NCI-H1694 treated with DMSO at 0.1 percent for 48 hours (cell line): ENCODE results near the gene RCSD1.
A peak's percentile ranks its signal among the peaks of the same experiment; 100 is the strongest.
"Not testable (repeated sequence)": the region's sequence is repeated elsewhere in the genome, so short reads cannot be mapped to it uniquely, and the experiment has no call there.

ENCODE experiments used
- DNase-seq: peaks from one replicate; lab custom pipeline; 2025; lab: John Stamatoyannopoulos, UW

RCSD1 gene, protein sequence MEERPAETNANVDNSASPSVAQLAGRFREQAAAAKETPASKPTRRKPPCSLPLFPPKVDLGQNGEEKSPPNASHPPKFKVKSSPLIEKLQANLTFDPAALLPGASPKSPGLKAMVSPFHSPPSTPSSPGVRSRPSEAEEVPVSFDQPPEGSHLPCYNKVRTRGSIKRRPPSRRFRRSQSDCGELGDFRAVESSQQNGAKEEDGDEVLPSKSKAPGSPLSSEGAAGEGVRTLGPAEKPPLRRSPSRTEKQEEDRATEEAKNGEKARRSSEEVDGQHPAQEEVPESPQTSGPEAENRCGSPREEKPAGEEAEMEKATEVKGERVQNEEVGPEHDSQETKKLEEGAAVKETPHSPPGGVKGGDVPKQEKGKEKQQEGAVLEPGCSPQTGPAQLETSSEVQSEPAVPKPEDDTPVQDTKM

DNA sequence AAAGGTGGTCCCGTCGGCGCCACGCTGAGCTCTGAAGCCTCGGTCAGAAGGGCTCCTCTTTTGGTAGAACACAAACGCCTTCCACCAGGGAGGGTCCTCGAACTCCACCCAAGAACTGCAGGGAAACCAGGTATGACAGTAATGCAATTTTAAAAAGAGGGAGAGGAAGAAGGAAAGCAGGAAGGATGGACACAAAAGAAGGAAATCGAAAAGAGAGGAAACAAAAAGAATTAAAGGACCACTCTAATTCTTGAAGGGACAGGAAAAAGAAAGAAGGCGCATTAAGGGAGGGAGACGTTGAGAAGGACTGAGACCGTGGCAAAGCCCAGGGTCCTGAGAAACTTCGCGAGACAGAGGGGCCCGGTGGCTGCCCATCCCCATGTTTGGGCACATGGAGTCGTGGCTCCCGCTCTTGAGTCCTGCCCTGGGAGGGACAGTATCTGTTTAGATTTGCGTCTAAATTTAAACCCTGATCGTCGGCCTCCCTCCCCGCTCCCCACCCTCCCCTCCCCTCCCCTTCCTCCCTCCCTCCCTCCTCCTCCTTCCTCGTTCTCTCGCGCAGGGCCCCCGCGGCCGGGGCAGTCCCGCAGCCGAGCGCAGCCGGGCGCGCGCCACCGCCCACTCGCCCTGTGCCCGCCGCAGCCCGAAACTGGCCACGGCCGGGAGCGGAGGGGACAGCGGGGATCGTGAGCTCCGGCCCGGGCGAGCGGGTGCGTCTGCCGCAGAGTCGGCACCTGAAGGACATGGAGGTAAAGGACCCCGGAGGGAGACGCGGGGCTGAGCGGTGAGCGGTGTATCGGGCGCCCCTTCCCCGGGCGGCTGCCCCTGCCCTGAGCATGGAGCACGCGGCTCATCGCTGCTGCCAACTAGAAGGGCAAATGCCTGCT lies at the start of gene RCSD1:
Gene RCSD1 (plus strand): TSS at position 552 of the 887 bp plus-strand sequence. CDS start 192 bp downstream, at position 744.
- no peak for DNase-seq

DNA sequence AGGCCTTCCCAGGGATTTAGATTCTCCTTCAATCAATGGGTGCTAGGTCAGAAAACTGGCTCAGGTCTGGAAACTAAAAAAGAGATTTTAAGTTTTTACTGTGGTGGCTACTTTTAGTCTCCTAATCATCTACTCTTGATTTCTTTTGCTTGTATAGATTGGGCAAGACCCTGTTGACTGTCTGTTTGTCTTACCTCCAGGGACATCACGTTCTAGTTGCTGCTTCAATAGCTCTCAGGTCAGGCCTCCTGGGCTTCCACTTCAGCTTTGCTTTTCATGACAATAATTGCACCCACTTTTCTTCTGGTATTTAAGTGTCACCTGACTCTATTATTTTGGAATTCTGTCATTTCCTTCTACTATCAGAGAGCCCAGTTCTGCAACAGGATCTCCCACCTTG lies 48.0 kb upstream of the RCSD1 start:
- DNase-seq, result no peak

DNA sequence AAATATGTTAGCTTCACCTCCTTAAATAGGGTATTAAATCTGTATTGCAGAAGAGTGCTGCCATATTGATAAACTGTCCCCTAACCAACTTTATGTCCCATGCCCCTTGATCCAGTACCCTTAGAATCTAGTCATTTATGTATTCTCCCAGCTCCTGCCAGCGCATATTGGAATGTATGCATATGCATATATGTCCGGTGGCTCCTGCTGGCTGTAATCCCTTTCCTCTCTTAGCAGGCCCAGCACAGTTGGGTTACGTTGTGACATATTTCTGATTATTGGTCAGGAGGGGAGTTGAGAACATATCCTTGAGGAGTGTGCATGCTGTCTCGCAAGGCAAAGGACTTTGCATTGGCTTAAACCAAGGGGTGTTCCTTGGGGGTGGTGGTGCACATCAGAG lies 47.3 kb upstream of the RCSD1 start:
- no peak for DNase-seq

DNA sequence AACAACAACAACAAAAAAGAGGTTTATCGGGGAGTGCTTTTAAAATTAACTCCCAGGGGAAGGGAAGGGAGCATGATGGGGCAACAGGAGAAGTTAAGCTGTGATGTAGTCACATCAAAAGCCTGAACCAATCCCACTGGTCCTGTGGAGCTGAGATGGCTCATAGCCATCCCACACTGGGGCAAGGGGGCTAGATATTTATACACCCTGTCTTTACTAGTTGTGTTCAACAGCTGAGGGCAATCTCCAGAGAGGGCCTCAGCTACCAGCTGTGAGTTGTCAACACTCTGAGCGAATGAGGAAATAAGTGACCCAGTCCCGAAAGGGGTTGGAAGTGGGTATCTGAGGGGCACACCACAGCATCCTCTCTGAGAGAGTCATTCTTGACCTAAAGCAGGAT lies 45.5 kb upstream of the RCSD1 start:
- DNase-seq, result no peak

DNA sequence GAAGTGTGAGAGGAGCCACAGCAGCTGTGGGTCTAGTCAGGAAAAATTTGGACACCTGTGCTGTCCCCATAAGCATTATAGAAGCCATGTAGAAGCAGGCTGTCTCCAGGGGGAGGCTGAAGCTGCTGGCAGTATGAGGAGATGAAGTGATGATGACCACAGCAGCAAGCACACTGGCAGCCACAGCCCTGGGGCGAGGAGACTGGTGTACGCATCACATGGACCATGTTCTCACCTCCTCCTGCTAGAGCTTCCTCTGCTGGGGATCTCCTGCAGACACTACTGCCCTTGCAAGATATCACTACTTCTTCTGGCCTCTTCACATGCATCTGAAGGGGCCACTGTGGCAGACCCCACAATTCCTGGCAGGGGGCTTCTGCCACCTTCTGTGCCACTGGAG lies 42.7 kb upstream of the RCSD1 start:
- no peak for DNase-seq

DNA sequence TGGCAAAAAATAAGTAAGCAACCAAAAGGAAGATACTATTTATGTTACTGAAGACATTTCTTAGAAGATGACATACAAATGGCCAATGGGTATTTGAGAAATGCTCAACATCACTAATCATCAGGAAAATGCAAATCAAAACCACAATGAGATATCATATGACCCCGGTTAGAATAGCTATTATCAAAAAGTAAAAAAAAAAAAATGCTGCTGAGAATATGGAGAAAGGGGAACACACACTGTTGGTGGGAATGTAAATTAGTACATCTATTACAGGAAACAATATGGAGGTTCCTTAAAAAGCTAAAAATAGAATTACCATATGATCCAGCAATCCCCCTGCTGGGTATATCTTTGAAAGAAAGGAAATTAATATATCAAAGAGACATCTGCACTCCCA lies 42.2 kb upstream of the RCSD1 start:
- DNase-seq, result no peak

DNA sequence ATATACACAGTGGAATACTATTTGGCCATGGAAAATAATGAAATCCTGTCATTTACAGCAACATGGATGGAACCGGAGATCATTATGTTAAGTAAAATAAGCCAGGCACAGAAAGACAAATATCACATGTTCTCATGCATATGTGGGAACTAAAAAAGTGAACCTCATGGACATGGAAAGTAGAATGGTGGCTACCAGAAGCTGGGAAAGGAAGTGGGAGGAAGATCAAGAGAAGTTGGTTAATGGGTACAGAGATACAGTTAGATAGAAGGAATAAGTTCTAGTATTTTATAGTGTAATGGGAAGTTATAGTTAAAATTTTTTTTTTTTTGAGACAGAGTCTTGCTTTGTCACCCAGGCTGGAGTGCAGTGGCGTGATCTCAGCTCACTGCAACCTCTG lies 41.7 kb upstream of the RCSD1 start:
- DNase-seq, result no peak

DNA sequence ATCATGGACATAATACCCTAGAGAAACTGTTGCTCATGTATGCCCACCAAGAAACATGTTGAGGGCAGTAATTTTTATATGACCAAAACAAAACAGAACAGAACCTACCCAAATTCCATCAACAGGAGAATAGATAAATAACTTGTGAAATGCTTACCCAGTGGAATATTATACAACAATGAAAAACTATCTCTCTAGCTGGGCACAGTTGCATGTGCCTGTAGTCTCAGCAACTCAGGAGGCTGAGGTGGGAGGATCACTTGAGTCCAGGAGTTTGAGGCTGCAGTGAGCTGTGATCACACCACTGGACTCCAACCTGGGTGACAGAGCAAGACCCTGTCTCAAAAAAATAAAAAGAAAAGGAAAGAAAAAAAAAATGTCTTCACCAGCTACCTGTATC lies 37.6 kb upstream of the RCSD1 start:
- no peak for DNase-seq

DNA sequence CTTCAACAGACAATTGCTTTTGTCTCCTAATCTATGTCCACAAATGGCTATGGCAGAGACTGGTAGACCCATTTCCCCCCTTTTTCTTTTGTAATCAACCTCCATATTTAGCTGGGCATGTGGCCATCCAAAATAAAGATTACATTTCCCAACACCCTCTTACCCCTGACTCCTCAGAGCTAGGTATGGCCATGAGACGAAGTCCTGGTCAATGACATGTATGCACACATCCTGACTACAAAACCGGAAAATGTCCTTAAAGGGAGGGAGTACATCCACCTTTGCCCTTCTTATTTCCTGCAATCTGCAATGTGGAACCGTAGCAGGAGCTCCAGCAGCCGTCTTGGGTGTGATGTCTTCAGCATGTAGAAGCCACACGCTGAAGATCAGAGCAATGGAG lies 36.2 kb upstream of the RCSD1 start:
- no peak for DNase-seq

DNA sequence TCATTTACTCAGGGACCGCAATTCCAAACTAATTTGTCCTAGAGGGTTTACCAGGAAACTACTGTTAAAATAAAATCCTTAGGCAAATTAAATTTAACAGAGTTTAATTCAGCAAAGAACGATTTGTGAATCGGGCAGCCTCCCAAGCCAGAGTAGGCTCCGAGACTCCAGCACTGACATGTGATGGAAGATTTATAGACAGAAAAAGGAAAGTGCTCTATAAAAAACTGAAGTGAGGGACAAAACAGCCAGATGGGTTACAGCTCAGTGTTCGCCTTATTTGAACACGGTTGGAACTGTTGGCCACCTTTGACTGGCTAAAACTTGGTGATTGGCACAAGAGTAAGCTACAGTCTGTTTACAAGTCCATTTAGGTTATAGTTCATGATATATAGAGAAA lies 35.2 kb upstream of the RCSD1 start:
- peak; percentile 57 for DNase-seq

DNA sequence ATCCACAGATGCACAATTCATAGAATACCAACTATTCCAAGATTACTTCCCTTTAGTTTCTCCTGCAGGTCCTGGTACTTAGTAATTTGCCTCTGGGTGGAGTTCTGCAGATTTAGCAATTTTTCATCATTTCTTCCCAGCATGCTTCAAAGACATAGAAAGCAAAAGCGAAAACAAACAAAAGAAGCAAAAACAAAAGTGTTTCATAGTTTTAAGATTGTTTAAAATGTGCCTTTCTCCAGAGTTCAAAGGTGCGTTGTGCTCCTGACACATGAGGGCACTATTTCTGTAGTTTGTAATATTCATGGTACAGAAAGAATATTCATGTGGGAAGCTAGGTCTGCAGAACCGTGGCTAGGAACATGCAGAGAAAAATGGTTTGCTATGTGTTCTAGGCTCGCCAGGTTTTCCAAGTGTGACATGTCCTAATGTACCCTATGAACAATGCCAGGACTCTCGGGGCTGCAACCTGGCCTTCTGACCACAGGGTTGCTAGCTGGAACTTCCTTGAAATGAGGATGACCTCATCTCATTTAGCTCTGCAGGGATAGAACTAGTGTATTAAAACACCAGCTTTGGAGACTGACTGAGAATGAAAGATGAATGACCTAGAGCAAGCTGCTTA lies 30.0 kb upstream of the RCSD1 start:
- DNase-seq, result peak; percentile 47

DNA sequence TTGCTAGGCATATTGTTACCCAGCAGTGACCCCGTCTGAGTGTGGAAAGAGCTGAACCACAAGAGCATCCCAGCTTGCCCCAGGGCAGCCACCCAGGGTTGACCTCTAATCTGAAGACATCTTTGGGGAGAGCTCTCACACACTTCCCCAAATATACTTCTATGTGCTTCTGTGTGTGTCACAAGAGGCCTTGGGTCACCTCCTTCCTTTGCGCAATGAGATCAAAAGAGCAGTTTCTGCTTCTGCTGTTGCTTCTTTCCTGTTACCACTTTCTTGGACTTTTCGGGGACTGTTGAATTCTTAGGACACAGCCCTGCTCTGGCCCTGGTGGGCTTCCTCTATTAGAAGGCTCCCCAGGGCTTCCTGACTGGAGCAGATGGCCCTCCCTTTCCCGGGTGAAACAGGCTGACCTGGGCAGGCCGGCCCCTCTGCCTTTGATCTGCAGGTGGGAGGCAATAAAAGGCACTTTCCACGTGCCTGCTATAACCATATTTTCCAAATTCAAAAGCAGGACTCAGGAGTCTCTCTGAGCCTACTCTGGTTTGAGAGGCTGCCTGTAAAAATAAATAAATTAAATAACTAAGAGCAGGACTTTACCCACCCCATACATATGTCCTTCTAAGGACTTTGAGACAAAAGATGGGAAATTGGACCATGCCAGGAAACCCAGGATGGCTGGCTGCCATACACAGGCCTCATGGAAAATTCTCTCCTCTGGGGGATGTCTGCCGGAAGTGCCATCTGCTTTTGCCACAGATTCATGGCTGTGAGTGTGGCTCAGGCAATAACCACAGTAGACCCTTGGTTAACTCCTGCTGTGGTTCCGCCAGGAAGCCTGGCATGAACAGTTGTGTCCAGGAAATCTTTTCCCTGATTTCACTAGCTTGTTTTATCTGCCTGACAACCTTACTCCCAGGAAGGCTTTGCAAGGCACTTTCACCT lies 28.3 kb upstream of the RCSD1 start:
- DNase-seq, result peak; percentile 75

DNA sequence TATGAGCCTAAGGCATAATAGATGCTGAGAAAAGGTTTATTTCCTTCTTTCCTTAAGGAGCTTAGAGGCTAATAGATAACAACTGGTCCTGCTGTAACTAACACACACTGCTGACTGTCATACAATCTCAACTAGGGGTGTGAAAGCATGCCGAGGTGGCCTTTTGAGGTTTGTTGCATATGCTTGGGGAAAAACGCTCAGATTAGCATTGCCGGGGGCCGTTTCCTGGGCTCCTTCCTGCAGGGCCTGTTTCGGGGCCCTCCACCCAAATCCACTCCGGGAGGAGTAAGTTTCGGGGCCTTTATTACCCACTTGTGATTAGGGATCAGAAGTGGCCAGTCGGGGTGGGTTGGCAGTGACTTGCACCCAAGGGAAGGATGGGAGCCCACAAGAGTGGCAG lies 27.2 kb upstream of the RCSD1 start:
- DNase-seq, result no peak

DNA sequence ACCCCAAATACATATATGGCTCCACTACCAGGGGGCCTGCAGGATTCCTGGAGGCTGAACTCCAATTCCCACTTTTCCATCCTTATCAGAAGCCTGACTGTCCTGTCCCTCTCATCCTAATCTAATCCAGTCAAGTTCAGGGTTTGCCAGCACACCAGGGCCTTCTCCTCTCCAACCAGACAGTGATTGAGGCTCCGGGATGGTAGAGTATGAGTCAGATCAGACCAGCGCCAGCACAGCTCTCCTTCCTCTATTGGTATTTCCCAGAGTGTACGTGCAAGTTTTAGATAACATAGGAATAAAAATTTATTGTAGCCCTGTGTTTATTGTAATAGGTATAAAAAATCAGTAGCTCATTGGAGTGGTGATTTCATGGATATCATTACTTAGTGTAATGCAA lies 24.5 kb upstream of the RCSD1 start:
- no peak for DNase-seq

DNA sequence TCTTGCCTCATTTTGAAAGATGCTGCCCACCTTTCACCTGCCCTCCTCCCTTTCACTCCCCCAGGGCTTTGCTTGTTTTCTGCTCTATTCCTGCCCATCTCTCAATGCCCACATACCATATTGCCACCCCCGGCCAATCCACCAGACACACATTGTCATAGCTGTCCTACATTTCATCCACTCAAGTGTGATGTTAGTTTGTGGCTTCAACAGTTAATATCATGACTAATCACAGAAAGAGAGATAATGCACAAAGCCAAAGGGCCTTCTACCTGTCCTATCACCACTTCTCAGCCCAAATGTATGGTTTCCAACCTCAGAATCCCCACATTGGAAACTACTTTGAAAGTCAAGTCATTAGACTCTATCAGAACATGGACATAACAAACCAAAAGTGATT lies 18.0 kb upstream of the RCSD1 start:
- no peak for DNase-seq

DNA sequence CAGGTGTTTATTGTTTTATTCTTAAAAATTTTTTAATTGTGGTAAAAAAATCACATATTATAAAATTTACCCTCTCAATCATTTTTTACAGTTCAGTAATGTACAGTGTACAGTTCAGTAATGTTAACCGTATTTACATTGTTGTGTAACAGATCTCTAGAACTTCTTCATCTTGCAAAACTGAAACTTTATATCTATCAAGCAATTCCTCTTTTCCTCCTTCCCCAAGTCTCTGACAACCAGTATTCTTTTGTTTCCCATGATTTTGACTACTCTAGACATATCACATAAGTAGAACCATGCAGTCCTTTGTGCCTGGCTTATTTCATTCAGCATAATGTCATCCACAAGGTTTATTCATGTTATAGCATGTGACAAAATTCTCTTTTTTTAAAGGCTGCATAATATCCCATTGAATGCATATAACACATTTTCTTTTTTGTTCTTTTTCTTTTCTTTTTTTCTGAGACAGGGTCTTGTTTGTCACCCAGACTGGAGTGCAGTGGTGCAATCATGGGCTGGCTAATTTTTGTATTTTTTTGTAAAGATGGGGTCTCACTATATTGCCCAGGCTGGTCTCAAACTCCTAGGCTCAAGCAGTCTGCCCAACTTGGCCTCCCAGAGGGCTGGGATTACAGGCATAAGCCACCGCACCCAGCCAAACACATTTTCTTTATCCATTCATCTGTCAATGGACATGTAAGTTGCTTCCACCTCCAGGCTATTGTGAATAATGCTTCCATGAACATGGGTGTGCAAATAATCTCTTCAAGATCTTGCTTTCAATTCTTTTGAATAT lies 17.2 kb upstream of the RCSD1 start:
- DNase-seq, result no peak

DNA sequence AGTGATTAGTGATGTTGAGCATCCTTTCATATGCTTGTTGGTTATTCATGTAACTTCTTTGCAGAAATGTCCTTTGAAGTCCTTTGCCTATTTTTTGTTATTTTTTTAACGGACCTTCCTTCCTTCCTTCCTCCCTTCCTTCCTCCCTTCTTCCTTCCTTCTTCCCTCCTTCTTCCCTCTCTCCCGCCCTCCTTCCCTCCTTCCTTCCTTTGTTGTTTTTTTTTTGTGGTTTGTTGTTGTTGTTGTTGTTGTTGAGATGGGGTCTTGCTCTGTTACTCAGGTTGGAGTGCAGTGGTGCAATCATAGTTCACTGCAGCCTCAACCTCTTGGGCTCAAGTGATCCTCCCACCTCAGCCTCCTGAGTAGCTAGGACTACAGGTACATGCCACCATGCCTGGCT lies 16.0 kb upstream of the RCSD1 start:
- not testable (repeated sequence) for DNase-seq

DNA sequence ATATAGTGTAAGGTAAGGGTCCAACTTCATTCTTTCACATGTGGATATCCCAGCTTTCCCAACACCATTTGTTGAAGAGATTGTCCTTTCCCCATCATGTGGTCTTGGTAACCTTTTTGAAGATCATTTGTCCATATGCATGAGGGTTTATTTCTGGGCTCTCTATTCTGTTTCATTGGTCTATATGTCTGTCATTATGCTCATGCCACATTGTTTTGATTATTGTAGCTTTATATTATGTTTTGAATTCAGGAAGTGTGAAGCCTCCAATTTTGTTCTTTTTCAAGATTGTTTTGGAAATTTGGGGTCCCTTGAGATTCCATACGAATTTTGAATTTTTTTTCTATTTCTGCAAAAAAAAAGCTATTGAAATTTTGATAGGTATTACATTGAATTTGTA lies 15.2 kb upstream of the RCSD1 start:
- DNase-seq, result no peak

DNA sequence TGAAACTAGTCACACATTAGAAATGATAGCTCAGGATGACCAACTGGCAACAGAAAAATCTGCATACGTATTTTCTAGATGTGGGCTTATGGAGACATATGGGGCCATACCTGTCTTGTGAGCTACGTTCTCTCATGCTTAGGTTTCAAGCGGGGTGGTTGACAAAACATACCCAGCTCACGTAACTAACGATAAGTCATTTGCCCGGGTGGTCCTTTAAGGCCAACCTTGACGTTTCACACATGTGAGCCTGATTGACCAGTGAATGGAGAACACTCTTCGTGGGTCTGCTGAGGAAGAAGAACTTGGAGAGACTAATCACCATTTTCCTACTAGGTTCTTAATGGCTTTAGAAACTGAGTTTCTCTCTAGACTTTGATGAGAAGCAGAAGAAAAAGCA lies 13.5 kb upstream of the RCSD1 start:
- no peak for DNase-seq
